Dermis blood vessel endothelial cell (primary cell): ENCODE measurements around the gene NOXO1. TPM values are rescaled to one million over a fixed set of nuclear protein-coding genes. Genes with fewer than 3 reads are reported as not detected.
A peak's percentile ranks its signal among the peaks of the same experiment; 100 is the strongest.

Experiments used
- DNase-seq: peaks from one replicate; pipeline ENCODE4 v3.0.0; 2010
- total RNA-seq: library from RNA; depleted of rRNA; stranded (reverse); fragments of >200 nt; gene quantifications from 2 replicates; pipeline ENCODE4 v1.2.3, GENCODE V29; 2014

NOXO1 gene
- total RNA-seq, 1 donor from 2014 or later = 0.34 TPM

GRCh38 chr16:2009791-2010510 lies 28.7 kb upstream of the NOXO1 start, which contains the start of gene ZNF598:
Gene ZNF598 (minus strand): TSS chr16:2009821.
- DNase-seq = peak; percentile 88

GRCh38 chr16:2009164-2009711 lies 28.0 kb upstream of the NOXO1 start:
- peak; percentile 24 for DNase-seq

- peak; percentile 47 for DNase-seq
Measured at GRCh38 chr16:2008631-2009163, 27.4 kb upstream of the NOXO1 start.

GRCh38 chr16:2008009-2008526 lies 26.8 kb upstream of the NOXO1 start:
- DNase-seq = peak; percentile 58

- no peak for DNase-seq
Measured at GRCh38 chr16:2007081-2007836, 26.0 kb upstream of the NOXO1 start.

- no peak for DNase-seq
Measured at GRCh38 chr16:2006317-2006716, 25.0 kb upstream of the NOXO1 start.

- DNase-seq = peak; percentile 50
Measured at GRCh38 chr16:2005646-2006045, 24.4 kb upstream of the NOXO1 start.

GRCh38 chr16:2004795-2005517 lies 23.7 kb upstream of the NOXO1 start:
- no peak for DNase-seq

- DNase-seq = peak; percentile 92
Measured at GRCh38 chr16:2003827-2004641, 22.8 kb upstream of the NOXO1 start.

- DNase-seq = no peak
Measured at GRCh38 chr16:2003231-2003826, 22.1 kb upstream of the NOXO1 start.

GRCh38 chr16:2002406-2003230 lies 21.3 kb upstream of the NOXO1 start:
- no peak for DNase-seq

GRCh38 chr16:2001456-2002355 lies 20.4 kb upstream of the NOXO1 start:
- DNase-seq = no peak

GRCh38 chr16:2001035-2001434 lies 19.8 kb upstream of the NOXO1 start:
- no peak for DNase-seq

GRCh38 chr16:1999866-2000514 lies 18.7 kb upstream of the NOXO1 start:
- no peak for DNase-seq

- DNase-seq = no peak
Measured at GRCh38 chr16:1998852-1999801, 17.9 kb upstream of the NOXO1 start.

GRCh38 chr16:1998360-1998835 lies 17.1 kb upstream of the NOXO1 start:
- DNase-seq = no peak
